ENCODE measurements around the gene PCYOX1L. TPM values are rescaled to one million over a fixed set of nuclear protein-coding genes. Genes with fewer than 3 reads are reported as not detected.

Gene PCYOX1L
- 9.2 and 9.9 TPM in 2 replicates for total RNA-seq

GRCh38 chr5:149357370-149358293, at the start of gene PCYOX1L:
Gene PCYOX1L, plus strand, starts transcription at chr5:149358046. Its CDS starts 23 bp downstream, at chr5:149358069.

GRCh38 chr5:149345147-149345891, 12.5 kb upstream of the PCYOX1L start, which contains the start of gene GRPEL2:
Gene GRPEL2, plus strand, starts transcription at chr5:149345499. Its CDS starts 41 bp downstream, at chr5:149345540.

GRCh38 chr5:149379177-149379761, 21.4 kb downstream of the PCYOX1L start, which contains the start of gene IL17B:
Gene IL17B, minus strand, starts transcription at chr5:149379292. Its CDS starts 67 bp downstream, at chr5:149379225.

Other genes with a start within 250 kb of the PCYOX1L start
- gene ABLIM3, start 216.6 kb upstream of the PCYOX1L start, total RNA-seq: 50.2 and 63.5 TPM in 2 replicates
- gene AFAP1L1, start 86.2 kb upstream of the PCYOX1L start, total RNA-seq: 28.3 and 33.6 TPM in 2 replicates
- 9.9 and 10.2 TPM in 2 replicates for gene GRPEL2, start 12.5 kb upstream of the PCYOX1L start, total RNA-seq
- gene IL17B, start 21.2 kb downstream of the PCYOX1L start, total RNA-seq: not detected in 2 replicates
- gene CSNK1A1, start 193.4 kb downstream of the PCYOX1L start, total RNA-seq: 198 and 205 TPM in 2 replicates
- 2.2 and 2.7 TPM in 2 replicates for gene ARHGEF37, start 223.5 kb downstream of the PCYOX1L start, total RNA-seq

Measured in cardiac ventricle fibroblast (primary cell).